Activated CD8-positive, alpha-beta T cell treated with anti-CD3 and anti-CD28 coated beads for 36 hours (primary cell): Measurements from ENCODE around the gene SEMA5B. TPM values are rescaled to one million over a fixed set of nuclear protein-coding genes. Genes with fewer than 3 reads are reported as not detected.
A peak's percentile ranks its signal among the peaks of the same experiment; 100 is the strongest.

Source experiments
- ATAC-seq: fragments of 200-7000 bp; cut with Tn5 transposase; one replicate; pipeline ENCODE4 v1.10.0; 2021; ENCODE audit warnings: mild to moderate bottlenecking, moderate library complexity
- CTCF ChIA-PET: fragments of 350-600 bp; sonication (Branson Sonifier 250); formaldehyde crosslinking; loops from one replicate; lab custom pipeline; 2021; ENCODE audit warnings: antibody characterized with exemption; lab: Charles Lee
- POLR2A ChIA-PET: fragments of 350-600 bp; sonication (Branson Sonifier 250); formaldehyde crosslinking; loops from one replicate; lab custom pipeline; 2021; ENCODE audit warnings: antibody characterized with exemption; lab: Charles Lee
- DNase-seq: peaks from one replicate; pipeline ENCODE4 v3.0.0-alpha.2; 2020
- H3K27ac Mint-ChIP-seq: one replicate; pipeline ENCODE4 v1.8.0; 2021; ENCODE audit warnings: mild to moderate bottlenecking, mixed read lengths
- H3K27me3 Mint-ChIP-seq: one replicate; pipeline ENCODE4 v1.8.0; 2021; ENCODE audit warnings: mixed read lengths
- H3K36me3 Mint-ChIP-seq: one replicate; pipeline ENCODE4 v1.8.0; 2021; ENCODE audit warnings: low read depth, mixed read lengths
- H3K4me1 Mint-ChIP-seq: one replicate; pipeline ENCODE4 v1.8.0; 2021; ENCODE audit warnings: low read depth, mixed read lengths
- H3K4me3 Mint-ChIP-seq: one replicate; pipeline ENCODE4 v1.8.0; 2021; ENCODE audit warnings: mild to moderate bottlenecking, moderate library complexity, mixed read lengths
- H3K9me3 Mint-ChIP-seq: one replicate; pipeline ENCODE4 v1.8.0; 2021; ENCODE audit warnings: mixed read lengths
- intact Hi-C: fragments of 100-400 bp; cut with micrococcal nuclease; formaldehyde crosslinking; loops from one replicate; pipeline ENCODE4 v1.10.0; 2022
- total RNA-seq, 2 experiments: library from RNA; stranded (reverse); gene quantifications; one replicate each; pipeline ENCODE4 v1.2.3, GENCODE V29; 2021
- TF ChIP-seq, protein P1 (sequence below): fragments of 200-600 bp; IDR thresholded peaks from one replicate; pipeline ENCODE4 v1.8.0; 2022; ENCODE audit warnings: antibody characterized with exemption, mild to moderate bottlenecking

SEMA5B gene
- total RNA-seq, 2 experiments from 2014 or later = not detected

DNA sequence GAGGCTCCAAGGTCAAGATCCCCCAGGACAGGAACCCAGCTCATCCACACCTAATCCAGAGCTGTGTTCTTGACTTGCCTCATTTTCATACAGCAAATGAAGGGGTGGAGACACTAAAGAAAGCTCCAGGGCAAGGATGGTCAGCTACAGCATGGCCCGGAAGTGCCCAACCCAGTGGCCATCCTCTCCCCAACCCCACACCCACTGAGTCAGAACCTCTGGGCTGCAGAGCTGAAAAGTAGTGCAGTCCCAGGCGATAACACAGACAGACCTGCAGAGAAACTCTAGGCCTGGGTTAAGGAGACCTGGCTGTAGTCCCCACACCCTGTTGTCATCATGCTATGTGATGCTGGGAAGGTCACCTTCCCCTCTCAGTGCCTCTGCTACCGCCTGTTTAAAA, 85.3 kb downstream of the SEMA5B start:
- ATAC-seq (no peak), DNase-seq (no peak)
- CTCF ChIA-PET = interaction anchor here (0.6 to 4.2 kb wide), 17 partner anchors 10 to 549 kb away, joined by 3 to 38 read pairs (median 4); partner anchors contain the start of gene SEMA5B

DNA sequence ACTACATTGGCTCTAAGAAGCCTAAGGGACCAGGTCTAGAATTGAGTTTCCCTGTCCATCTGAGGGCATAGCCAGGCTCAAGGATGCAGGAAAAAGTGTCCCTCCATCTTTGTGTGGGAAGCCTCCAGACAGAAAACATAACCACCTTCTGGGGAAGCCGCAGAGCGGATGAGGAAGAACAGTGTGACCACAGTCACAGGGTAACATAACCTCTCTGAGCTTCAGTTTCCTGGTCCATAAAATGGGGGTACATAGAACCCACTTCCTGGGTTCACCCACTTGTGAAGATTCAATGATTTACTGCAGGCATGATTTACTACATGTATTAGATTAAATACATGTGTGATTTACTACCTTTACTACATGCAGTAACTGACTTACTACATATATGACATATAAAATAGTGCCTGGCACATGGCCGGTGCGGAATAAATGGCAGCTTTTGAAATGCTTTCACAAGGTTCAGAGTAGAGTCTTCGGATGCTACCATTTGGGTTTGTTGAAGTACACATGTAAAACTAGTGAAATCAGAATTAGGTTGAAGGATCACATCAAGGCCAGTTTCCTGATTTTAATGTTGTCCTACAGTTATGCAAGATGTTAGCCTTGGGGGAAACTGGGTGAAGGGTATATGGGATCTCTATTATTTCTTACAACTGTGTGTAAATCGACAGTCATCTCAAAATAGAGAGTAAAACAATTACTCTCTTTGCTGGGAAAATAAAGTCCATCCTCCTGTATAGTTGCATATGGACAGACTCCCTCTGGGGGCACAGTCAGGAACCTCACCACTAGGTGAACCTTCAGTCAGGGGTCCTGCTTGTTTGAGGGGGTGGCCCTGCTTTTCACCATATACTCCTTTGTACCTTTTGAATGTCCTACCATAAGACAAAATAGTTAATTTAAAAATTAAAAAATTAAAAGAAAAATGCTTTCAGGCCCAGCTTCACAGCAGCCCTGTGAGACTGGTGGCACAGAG, 86.0 kb downstream of the SEMA5B start:
- ChIA-PET POLR2A (no interaction called here), CTCF (interaction anchor here (1.0 to 4.2 kb wide), 12 partner anchors 16 to 548 kb away, joined by 3 to 38 read pairs (median 4); partner anchors contain the start of gene SEMA5B)
- TF ChIP-seq, protein P1, sequence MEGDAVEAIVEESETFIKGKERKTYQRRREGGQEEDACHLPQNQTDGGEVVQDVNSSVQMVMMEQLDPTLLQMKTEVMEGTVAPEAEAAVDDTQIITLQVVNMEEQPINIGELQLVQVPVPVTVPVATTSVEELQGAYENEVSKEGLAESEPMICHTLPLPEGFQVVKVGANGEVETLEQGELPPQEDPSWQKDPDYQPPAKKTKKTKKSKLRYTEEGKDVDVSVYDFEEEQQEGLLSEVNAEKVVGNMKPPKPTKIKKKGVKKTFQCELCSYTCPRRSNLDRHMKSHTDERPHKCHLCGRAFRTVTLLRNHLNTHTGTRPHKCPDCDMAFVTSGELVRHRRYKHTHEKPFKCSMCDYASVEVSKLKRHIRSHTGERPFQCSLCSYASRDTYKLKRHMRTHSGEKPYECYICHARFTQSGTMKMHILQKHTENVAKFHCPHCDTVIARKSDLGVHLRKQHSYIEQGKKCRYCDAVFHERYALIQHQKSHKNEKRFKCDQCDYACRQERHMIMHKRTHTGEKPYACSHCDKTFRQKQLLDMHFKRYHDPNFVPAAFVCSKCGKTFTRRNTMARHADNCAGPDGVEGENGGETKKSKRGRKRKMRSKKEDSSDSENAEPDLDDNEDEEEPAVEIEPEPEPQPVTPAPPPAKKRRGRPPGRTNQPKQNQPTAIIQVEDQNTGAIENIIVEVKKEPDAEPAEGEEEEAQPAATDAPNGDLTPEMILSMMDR = peak; percentile 23
- ATAC-seq (no peak), DNase-seq (peak; percentile 19)
- Mint-ChIP-seq H3K4me3 (no peak overlapping the region), H3K4me1 (peaks cover 9% of the 10 kb centered on the region), H3K9me3 (no peaks in the 10 kb centered on the region), H3K36me3 (no peaks in the 10 kb centered on the region), H3K27ac (no peak overlapping the region), H3K27me3 (peaks cover 5% of the 10 kb centered on the region)
- intact Hi-C loops = loop anchor here (10.0 kb wide), 1 partner anchor 83 kb away; the partner anchor contains the start of gene SEMA5B

More for the DNA sequence above, 85.3 kb downstream of the SEMA5B start:
- no peaks in the 10 kb centered on the region for H3K9me3 Mint-ChIP-seq
- H3K36me3 Mint-ChIP-seq = no peaks in the 10 kb centered on the region
- TF ChIP-seq, protein P1 = no peak
- peaks cover 9% of the 10 kb centered on the region for H3K4me1 Mint-ChIP-seq
- intact Hi-C loops = loop anchor here (10.0 kb wide), 1 partner anchor 83 kb away; the partner anchor contains the start of gene SEMA5B
- H3K27ac Mint-ChIP-seq = no peak overlapping the region
- H3K27me3 Mint-ChIP-seq = peaks cover 5% of the 10 kb centered on the region
- H3K4me3 Mint-ChIP-seq = no peak overlapping the region
- POLR2A ChIA-PET = no interaction called here

DNA sequence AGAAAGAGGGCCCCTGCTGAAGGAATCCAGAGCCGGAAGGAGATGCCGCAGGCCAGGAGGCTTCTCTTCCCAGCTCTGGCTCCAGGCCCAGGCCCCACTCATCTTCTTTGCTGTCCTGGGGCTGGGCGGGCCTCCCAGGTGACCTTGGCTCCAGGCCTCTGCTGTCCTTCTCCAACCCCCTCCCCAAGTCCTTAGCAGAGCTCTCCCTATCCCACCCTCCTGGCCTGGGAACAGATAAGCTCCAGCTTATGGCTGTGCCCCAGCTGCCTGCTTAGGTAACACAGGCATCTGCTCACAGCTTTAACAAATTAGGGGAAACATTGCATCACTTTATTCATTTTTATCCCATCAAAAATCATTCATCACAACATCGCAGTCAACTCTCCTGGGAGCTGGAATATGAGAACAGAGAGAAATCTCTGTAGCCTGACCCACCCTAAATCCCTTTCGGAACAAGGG, 86.9 kb downstream of the SEMA5B start:
- ChIA-PET CTCF (interaction anchor here (1.1 to 4.2 kb wide), 3 partner anchors 88 to 186 kb away, joined by 4 to 38 read pairs (median 6); partner anchors contain the start of gene SEMA5B), POLR2A (no interaction called here)
- Mint-ChIP-seq H3K4me3 (no peak overlapping the region), H3K4me1 (peaks cover 9% of the 10 kb centered on the region), H3K9me3 (no peaks in the 10 kb centered on the region), H3K27ac (no peak overlapping the region), H3K36me3 (no peaks in the 10 kb centered on the region), H3K27me3 (peaks cover 5% of the 10 kb centered on the region)
- intact Hi-C loops = loop anchor here (10.0 kb wide), 1 partner anchor 84 kb away; the partner anchor contains the start of gene SEMA5B
- TF ChIP-seq, protein P1 = no peak
- DNase-seq (no peak), ATAC-seq (no peak)

DNA sequence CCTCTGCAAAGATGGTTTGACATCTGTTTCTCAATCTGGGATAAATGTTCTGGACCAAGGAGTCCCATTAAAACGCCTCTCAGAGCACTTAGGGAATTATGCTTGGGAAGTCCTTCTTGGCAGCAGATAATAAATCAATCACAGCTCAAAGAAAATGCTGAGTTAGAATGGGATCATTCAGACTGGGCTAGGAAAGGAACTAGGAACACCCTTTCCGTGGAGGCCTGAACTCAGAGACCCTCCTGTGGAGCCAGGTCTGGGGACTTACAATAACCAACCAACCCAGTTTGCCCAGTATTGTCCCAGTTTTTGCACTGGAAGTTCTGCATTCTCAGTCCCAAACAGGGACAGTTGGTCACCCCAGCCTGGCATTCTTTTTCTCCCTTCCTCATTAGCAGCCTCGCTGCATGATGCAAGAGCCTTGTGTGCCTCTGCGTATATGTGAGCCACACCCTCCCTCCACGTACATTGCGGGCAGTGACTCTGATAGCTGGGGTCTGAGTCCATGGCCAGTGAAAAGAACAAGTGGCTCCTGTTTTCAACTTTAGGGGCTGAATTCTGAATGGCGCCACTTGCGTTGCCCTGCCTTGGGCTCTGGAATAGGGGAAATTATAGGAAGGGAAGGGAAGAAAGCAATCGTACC, 88.7 kb downstream of the SEMA5B start:
- ChIA-PET POLR2A (interaction anchor here (1.2 kb wide), 1 partner anchor 18 kb away, joined by 3 read pairs; no protein-coding TSS in a partner anchor), CTCF (interaction anchor here (0.7 kb wide), 1 partner anchor 76 kb away, joined by 3 read pairs; no protein-coding TSS in a partner anchor)
- intact Hi-C loops = no loop called here
- Mint-ChIP-seq H3K27me3 (peaks cover 5% of the 10 kb centered on the region), H3K27ac (no peak overlapping the region), H3K4me1 (peaks cover 9% of the 10 kb centered on the region), H3K9me3 (no peaks in the 10 kb centered on the region), H3K4me3 (no peak overlapping the region), H3K36me3 (no peaks in the 10 kb centered on the region)
- DNase-seq (no peak), ATAC-seq (no peak)
- TF ChIP-seq, protein P1 = no peak
